Measurements from ENCODE around the gene C1QTNF2. TPM values are rescaled to one million over a fixed set of nuclear protein-coding genes. Genes with fewer than 3 reads are reported as not detected.

C1QTNF2 gene
- total RNA-seq (2021) (0.24 and 0.39 TPM in 2 replicates), Bru-seq, nascent RNA (percentile 25 among the genes with signal in this experiment), BruChase-seq, experiment 1, labeled RNA remaining after a 2-hour chase (percentile 24 among the genes with signal in this experiment), BruChase-seq, experiment 2, labeled RNA remaining after a 6-hour chase (percentile 28 among the genes with signal in this experiment)
- long read RNA-seq = 0 reads

DNA sequence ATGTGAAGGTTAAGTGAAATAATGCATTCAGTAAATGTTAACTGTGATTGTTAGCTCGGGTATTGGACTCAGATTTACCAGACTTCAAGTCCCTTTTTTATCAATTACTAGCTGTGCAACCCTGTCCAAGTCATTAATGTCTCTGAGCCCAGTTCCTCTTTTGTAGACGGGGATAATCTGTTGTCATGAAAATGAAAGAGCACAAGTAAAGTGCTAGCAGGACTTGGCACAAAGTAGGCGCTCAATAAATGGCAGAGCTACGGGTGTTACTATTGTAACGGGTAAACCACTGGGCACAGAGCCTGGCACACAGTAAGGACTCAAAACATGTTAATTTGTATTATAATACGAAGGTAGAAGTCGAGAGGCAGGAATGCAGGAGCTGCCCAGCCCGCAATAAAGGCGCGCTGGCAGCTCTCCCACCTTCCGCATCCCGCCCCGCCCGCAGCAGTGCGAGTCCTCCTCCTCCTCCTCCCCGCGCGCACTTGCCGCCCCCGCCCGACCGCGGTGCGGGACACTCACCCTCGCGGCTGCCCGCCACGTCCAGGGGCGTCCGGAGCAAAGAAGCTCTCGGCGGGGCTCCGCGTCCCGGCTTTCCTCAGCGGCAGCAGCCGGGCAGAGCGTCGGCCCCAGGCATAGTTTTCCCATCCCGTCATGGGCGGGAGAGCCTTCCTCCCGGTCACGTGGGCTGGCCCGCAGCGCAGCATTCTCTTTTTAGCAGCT is at the start of gene C1QTNF2:
Gene C1QTNF2 (minus strand): TSS at position 637 of the 723 bp plus-strand sequence. CDS start 15,615 bp downstream, outside the sequence.
- BruUV-seq (replicated peaks) = no TSS peak
- peak; percentile 34 for DNase-seq (ENCODE audit: low spot score)

GRCh38 chr5:160420331-160420610 is 49.8 kb upstream of the C1QTNF2 start:
- BruUV-seq (replicated peaks) = no TSS peak
- intact Hi-C loops (cut with micrococcal nuclease; ENCODE audit: unreplicated experiment) = no loop called here
- TF ChIP-seq, protein P1, sequence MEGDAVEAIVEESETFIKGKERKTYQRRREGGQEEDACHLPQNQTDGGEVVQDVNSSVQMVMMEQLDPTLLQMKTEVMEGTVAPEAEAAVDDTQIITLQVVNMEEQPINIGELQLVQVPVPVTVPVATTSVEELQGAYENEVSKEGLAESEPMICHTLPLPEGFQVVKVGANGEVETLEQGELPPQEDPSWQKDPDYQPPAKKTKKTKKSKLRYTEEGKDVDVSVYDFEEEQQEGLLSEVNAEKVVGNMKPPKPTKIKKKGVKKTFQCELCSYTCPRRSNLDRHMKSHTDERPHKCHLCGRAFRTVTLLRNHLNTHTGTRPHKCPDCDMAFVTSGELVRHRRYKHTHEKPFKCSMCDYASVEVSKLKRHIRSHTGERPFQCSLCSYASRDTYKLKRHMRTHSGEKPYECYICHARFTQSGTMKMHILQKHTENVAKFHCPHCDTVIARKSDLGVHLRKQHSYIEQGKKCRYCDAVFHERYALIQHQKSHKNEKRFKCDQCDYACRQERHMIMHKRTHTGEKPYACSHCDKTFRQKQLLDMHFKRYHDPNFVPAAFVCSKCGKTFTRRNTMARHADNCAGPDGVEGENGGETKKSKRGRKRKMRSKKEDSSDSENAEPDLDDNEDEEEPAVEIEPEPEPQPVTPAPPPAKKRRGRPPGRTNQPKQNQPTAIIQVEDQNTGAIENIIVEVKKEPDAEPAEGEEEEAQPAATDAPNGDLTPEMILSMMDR (conservative IDR thresholded peaks at IDR 0.05; ENCODE audit: low read depth, low read length) = no peak
- no peak for TF ChIP-seq EZH2 (IDR thresholded peaks at IDR 0.05; ENCODE audit: borderline replicate concordance, low read depth, low read length, poor library complexity, severe bottlenecking)
- ChIA-PET CTCF (no interaction called here), POLR2A (ENCODE audit: low non-redundant PET) (no interaction called here)
- no peak for DNase-seq (ENCODE audit: low spot score)
- Histone ChIP-seq H3K27ac (ENCODE audit: low read depth, low read length, poor library complexity, severe bottlenecking) (peak overlapping the region; percentile 85), H3K9me3 (ENCODE audit: low read depth, low read length, poor library complexity, severe bottlenecking) (no peaks in the 10 kb centered on the region), H3K4me3 (ENCODE audit: low read depth, low read length, poor library complexity, severe bottlenecking) (no peak overlapping the region), H3K36me3 (ENCODE audit: insufficient read depth, low read length, poor library complexity, severe bottlenecking) (peaks cover 25% of the 10 kb centered on the region), H3K4me1 (ENCODE audit: insufficient read depth, low read length, poor library complexity, severe bottlenecking) (peaks cover 39% of the 10 kb centered on the region), H3K27me3 (replicated peaks; ENCODE audit: insufficient read depth, low read depth, low read length, poor library complexity) (no peaks in the 10 kb centered on the region)

More for the DNA sequence above, at the start of gene C1QTNF2:
- ChIA-PET CTCF (no interaction called here), POLR2A (ENCODE audit: low non-redundant PET) (no interaction called here)
- Histone ChIP-seq H3K36me3 (ENCODE audit: insufficient read depth, low read length, poor library complexity, severe bottlenecking) (no peaks in the 10 kb centered on the region), H3K4me1 (ENCODE audit: insufficient read depth, low read length, poor library complexity, severe bottlenecking) (no peaks in the 10 kb centered on the region), H3K9me3 (ENCODE audit: low read depth, low read length, poor library complexity, severe bottlenecking) (no peaks in the 10 kb centered on the region), H3K4me3 (ENCODE audit: low read depth, low read length, poor library complexity, severe bottlenecking) (peak within 1 kb of the TSS; percentile 47), H3K27me3 (replicated peaks; ENCODE audit: insufficient read depth, low read depth, low read length, poor library complexity) (peaks cover 14% of the 10 kb centered on the region), H3K27ac (ENCODE audit: low read depth, low read length, poor library complexity, severe bottlenecking) (no peak within 1 kb of the TSS)
- TF ChIP-seq EZH2 (IDR thresholded peaks at IDR 0.05; ENCODE audit: borderline replicate concordance, low read depth, low read length, poor library complexity, severe bottlenecking) = peak; percentile 45
- TF ChIP-seq, protein P1 (conservative IDR thresholded peaks at IDR 0.05; ENCODE audit: low read depth, low read length) = no peak
- intact Hi-C loops (cut with micrococcal nuclease; ENCODE audit: unreplicated experiment) = no loop called here

DNA sequence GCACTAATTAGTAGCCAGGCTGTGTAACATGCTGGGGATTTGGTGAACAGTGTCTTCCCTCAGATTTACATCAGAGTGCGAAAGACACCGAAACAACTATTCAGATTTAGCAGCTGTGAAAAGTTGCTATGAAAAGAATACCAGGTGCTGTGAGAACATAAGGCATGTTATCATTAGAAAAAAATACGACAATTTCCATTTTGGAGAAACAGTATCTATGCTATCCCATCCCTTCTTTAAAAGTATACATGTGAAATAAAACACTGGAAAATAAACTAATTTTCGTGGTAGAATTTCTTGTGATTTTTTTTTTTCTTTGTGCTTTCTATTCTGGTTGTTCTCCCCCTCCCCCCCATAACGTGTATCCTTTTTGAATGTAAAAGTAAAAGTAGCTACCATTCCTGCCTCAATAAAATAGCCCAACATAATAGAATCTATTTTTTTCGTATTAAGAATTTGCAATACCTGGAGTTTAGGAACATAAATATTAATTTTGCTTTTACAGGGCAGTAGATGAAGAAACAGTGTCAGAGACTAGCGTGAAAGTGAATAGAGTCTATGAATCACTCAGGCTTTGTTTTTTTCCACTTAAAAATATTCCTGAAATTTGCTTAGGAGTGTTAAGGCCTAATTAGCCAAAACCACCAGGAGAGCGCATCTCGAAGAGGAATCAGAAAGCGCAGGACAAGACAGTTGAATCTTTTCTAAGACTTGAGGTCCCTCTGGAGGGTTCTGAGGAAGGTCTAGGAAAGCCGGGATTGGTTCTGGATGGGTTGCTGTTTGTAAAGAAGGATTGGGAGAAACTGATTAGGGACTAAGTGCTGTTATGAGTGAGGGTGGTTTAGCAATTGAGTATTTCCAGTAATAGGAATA is 49.3 kb upstream of the C1QTNF2 start:
- CTCF ChIA-PET = interaction anchor here (0.6 to 1.6 kb wide), 2 partner anchors 19 to 24 kb away, joined by 3 to 8 read pairs; no protein-coding TSS in a partner anchor
- TF ChIP-seq, protein P1 (conservative IDR thresholded peaks at IDR 0.05; ENCODE audit: low read depth, low read length) = no peak
- TF ChIP-seq EZH2 (IDR thresholded peaks at IDR 0.05; ENCODE audit: borderline replicate concordance, low read depth, low read length, poor library complexity, severe bottlenecking) = no peak
- POLR2A ChIA-PET (ENCODE audit: low non-redundant PET) = interaction anchor here (0.5 to 0.6 kb wide), 2 partner anchors 204 to 1857 kb away, joined by 3 to 4 read pairs; no protein-coding TSS in a partner anchor
- no peak for DNase-seq (ENCODE audit: low spot score)
- Histone ChIP-seq H3K27ac (ENCODE audit: low read depth, low read length, poor library complexity, severe bottlenecking) (peak overlapping the region; percentile 85), H3K9me3 (ENCODE audit: low read depth, low read length, poor library complexity, severe bottlenecking) (no peaks in the 10 kb centered on the region), H3K4me1 (ENCODE audit: insufficient read depth, low read length, poor library complexity, severe bottlenecking) (peaks cover 33% of the 10 kb centered on the region), H3K4me3 (ENCODE audit: low read depth, low read length, poor library complexity, severe bottlenecking) (peak overlapping the region; percentile 82), H3K36me3 (ENCODE audit: insufficient read depth, low read length, poor library complexity, severe bottlenecking) (peaks cover 20% of the 10 kb centered on the region), H3K27me3 (replicated peaks; ENCODE audit: insufficient read depth, low read depth, low read length, poor library complexity) (no peaks in the 10 kb centered on the region)
- intact Hi-C loops (cut with micrococcal nuclease; ENCODE audit: unreplicated experiment) = no loop called here
- no TSS peak for BruUV-seq (replicated peaks)

Measured in A673 (cell line).